K562 (cell line): Measurements from ENCODE around the gene NT5DC4. TPM values are rescaled to one million over a fixed set of nuclear protein-coding genes. Genes with fewer than 3 reads are reported as not detected.
A peak's percentile ranks its signal among the peaks of the same experiment; 100 is the strongest.

Experiments
- ARID4B ChIP-seq: sonication (generic); formaldehyde crosslinking; IDR thresholded peaks from 2 replicates; pipeline ENCODE4 v1.8.0; 2022; ENCODE audit warnings: mild to moderate bottlenecking, missing genetic modification reagents
- ATF1 ChIP-seq, 2 experiments: fragments of 450-650 bp in 1 of 2; IDR thresholded peaks; 2 replicates each; pipeline ENCODE4 v1.6.1; 2016; ENCODE audit warnings: missing compliant biosample characterization in 1 of 2, missing genetic modification characterization in 1 of 2
- BACH1 ChIP-seq: fragments of 200-800 bp; sonication (Bioruptor generic); IDR thresholded peaks from 2 replicates; pipeline ENCODE4 v1.6.1; 2016; ENCODE audit warnings: missing genetic modification characterization, missing compliant biosample characterization
- BCLAF1 ChIP-seq, 2 experiments: fragments of 450-650 bp in 1 of 2; IDR thresholded peaks; 2 replicates each; pipeline ENCODE4 v1.6.1; 2011 to 2017; ENCODE audit warnings: low read depth in 2 of 2, antibody characterized with exemption in 1 of 2, borderline replicate concordance in 1 of 2, low read length in 1 of 2, mild to moderate bottlenecking in 1 of 2, mixed read lengths in 1 of 2; ENCODE audit not compliant: control insufficient read depth in 1 of 2
- DPF2 ChIP-seq: fragments of 450-650 bp; IDR thresholded peaks from 2 replicates; pipeline ENCODE4 v1.6.1; 2016
- JUN ChIP-seq, 2 experiments: sonication (generic) in 1 of 2; formaldehyde crosslinking in 1 of 2; IDR thresholded peaks; 2 replicates each; pipeline versions ENCODE4 v1.6.1 to v1.8.0; 2012 to 2022; ENCODE audit warnings: borderline replicate concordance in 2 of 2, mild to moderate bottlenecking in 2 of 2, improper control_type of control experiment in 1 of 2, low read depth in 1 of 2, low read length in 1 of 2, missing genetic modification reagents in 1 of 2
- PML ChIP-seq: IDR thresholded peaks from 2 replicates; pipeline ENCODE4 v1.6.1; 2012; ENCODE audit warnings: low read length, inconsistent platforms
- SIN3A ChIP-seq, 2 experiments: fragments of 150-350 bp in 1 of 2; IDR thresholded peaks; 2 replicates each; pipeline ENCODE4 v1.6.1; 2011 to 2016; ENCODE audit warnings: borderline replicate concordance in 2 of 2, low read depth in 2 of 2, low read length in 2 of 2, mild to moderate bottlenecking in 2 of 2, moderate library complexity in 2 of 2; ENCODE audit not compliant: control insufficient read depth in 1 of 2
- SMARCC2 ChIP-seq: fragments of 450-650 bp; IDR thresholded peaks from 2 replicates; pipeline ENCODE4 v1.6.1; 2017; ENCODE audit warnings: antibody characterized with exemption, moderate library complexity, mild to moderate bottlenecking, low read depth
- SOX6 ChIP-seq: fragments of 450-650 bp; IDR thresholded peaks from 2 replicates; pipeline ENCODE4 v1.6.1; 2014; ENCODE audit warnings: mild to moderate bottlenecking
- ZBTB2 ChIP-seq: fragments of 450-650 bp; IDR thresholded peaks from 2 replicates; pipeline ENCODE4 v1.6.1; 2016; ENCODE audit warnings: antibody characterized with exemption
- ZNF592 ChIP-seq: fragments of 450-650 bp; IDR thresholded peaks from 2 replicates; pipeline ENCODE4 v1.6.1; 2017; ENCODE audit warnings: antibody characterized with exemption, mild to moderate bottlenecking
- polyA plus RNA-seq, 8 experiments: library from polyadenylated mRNA; depleted of rRNA in 4 of 8; stranded (reverse) in 5 of 8; unstranded in 3 of 8; fragments of >200 nt; fragmentation: Nextera tagmentation in 2 of 8; fragmentation: Illumina TruSeq in 1 of 8; extraction: Ambion mirVana in 2 of 8; extraction: Trizol in 1 of 8; gene quantifications; 2 replicates each; pipeline versions ENCODE4 v1.2.1 to v1.2.3, GENCODE V29; 2011 to 2014; ENCODE audit warnings: inconsistent platforms in 1 of 8, missing spikeins in 1 of 8
- total RNA-seq, 7 experiments: library from RNA; depleted of rRNA in 6 of 7; stranded (reverse); fragments of >200 nt in 6 of 7; fragmentation: Illumina TruSeq in 2 of 7; extraction: Trizol in 2 of 7; gene quantifications; 2 replicates each; pipeline versions ENCODE4 v1.2.1 to v1.2.3, GENCODE V29; 2011 to 2021; ENCODE audit warnings: low replicate concordance in 1 of 7

NT5DC4 gene
- total and polyA plus RNA-seq, 9 of the 15 experiments (the other 6 are each of a cell fraction or from before 2014, with no cell fraction given) = 0.44 to 6.9 (median 2.5) TPM

- TF ChIP-seq ARID4B = no peak
- peak; percentile 58 for TF ChIP-seq SOX6
- TF ChIP-seq BACH1 (tag) = peak; percentile 95
- TF ChIP-seq ZBTB2 = 0 out of 2 replicates have a peak, but pooled peaks have one; percentile 65
- TF ChIP-seq BCLAF1 (IDR thresholded peaks at IDR 0.05; ENCODE audit: borderline replicate concordance in 1 of 2, control insufficient read depth in 1 of 2, low read depth in 2 of 2, low read length in 1 of 2) = 0 out of 4 replicates have a peak, but pooled peaks of 1 of the 2 experiments have one; percentile 35
- peak; percentile 77 for TF ChIP-seq DPF2
- no peak for TF ChIP-seq PML
- no peak for TF ChIP-seq ATF1 (CRISPR knock-in tag; IDR thresholded peaks at IDR 0.05)
- peak; percentile 47; the same call in 1 of the 2 replicates for TF ChIP-seq ATF1 (tag; IDR thresholded peaks at IDR 0.05)
- TF ChIP-seq ZNF592 = peak; percentile 82
- peak; percentile 91 for TF ChIP-seq JUN (IDR thresholded peaks at IDR 0.05; ENCODE audit: borderline replicate concordance, low read depth, low read length)
- TF ChIP-seq JUN (CRISPR knock-in tag; IDR thresholded peaks at IDR 0.05; ENCODE audit: borderline replicate concordance) = no peak; the same call in 1 of the 2 replicates
- 0 out of 2 replicates have a peak, but pooled peaks have one; percentile 54 for TF ChIP-seq SMARCC2
- TF ChIP-seq SIN3A (IDR thresholded peaks at IDR 0.05; ENCODE audit: borderline replicate concordance in 2 of 2, control insufficient read depth in 1 of 2, low read depth in 2 of 2, low read length in 2 of 2) = peak in 1 of 2 experiments; percentile 61; a peak in 1 of 4 replicates
Observed at GRCh38 chr2:112692495-112692911, 28.3 kb upstream of the NT5DC4 start (continued).
